IMR-90 (cell line): ENCODE measurements around the gene CHRNB4. TPM values are rescaled to one million over a fixed set of nuclear protein-coding genes. Genes with fewer than 3 reads are reported as not detected.

Experiments used
- ATAC-seq: fragments of 200-7000 bp; cut with Tn5 transposase; 2 replicates; pipeline ENCODE4 v1.9.1; 2020; ENCODE audit warnings: low read depth, mild to moderate bottlenecking, moderate library complexity
- BruUV-seq: library from RNA; stranded (reverse); fragments of 400-500 nt; replicated peaks from 2 replicates; lab custom pipeline; 2021; lab: Mats Ljungman, UMichigan
- CTCF ChIA-PET: fragments of 300-600 bp; formaldehyde crosslinking; extraction: SDS; loops from one replicate; lab custom pipeline; 2021; ENCODE audit warnings: antibody characterized with exemption; lab: Yijun Ruan, JAX
- POLR2A ChIA-PET: fragments of 300-600 bp; sonication (Branson Sonifier 250); formaldehyde crosslinking; loops from one replicate; lab custom pipeline; 2022; ENCODE audit warnings: antibody characterized with exemption; ENCODE audit not compliant: unreplicated experiment; lab: Charles Lee
- DNase-seq: peaks from one replicate; pipeline ENCODE4 v3.0.0; 2013
- H2AFZ ChIP-seq: replicated peaks from 2 replicates; pipeline ENCODE3; 2013; ENCODE audit warnings: low read length, mild to moderate bottlenecking; ENCODE audit not compliant: poor library complexity
- H2AK5ac ChIP-seq: 2 replicates; pipeline ENCODE4 v1.6.1; 2013; ENCODE audit warnings: low read depth, low read length, inconsistent platforms
- H2AK9ac ChIP-seq: replicated peaks from 2 replicates; pipeline ENCODE3; 2013; ENCODE audit warnings: mild to moderate bottlenecking, low read depth, low read length, moderate library complexity; ENCODE audit not compliant: poor library complexity
- H2BK120ac ChIP-seq: 2 replicates; pipeline ENCODE4 v1.6.1; 2013; ENCODE audit warnings: low read depth, low read length, inconsistent platforms
- H2BK15ac ChIP-seq: 3 replicates; pipeline ENCODE4 v1.6.1; 2013; ENCODE audit warnings: low read depth, low read length, inconsistent platforms
- H2BK20ac ChIP-seq: 2 replicates; pipeline ENCODE4 v1.6.1; 2013; ENCODE audit warnings: low read depth, mild to moderate bottlenecking, inconsistent platforms, low read length, moderate library complexity
- H2BK5ac ChIP-seq: 2 replicates; pipeline ENCODE4 v1.6.1; 2013; ENCODE audit warnings: mild to moderate bottlenecking, low read depth, low read length, inconsistent platforms; ENCODE audit not compliant: poor library complexity, severe bottlenecking
- H3K14ac ChIP-seq: replicated peaks from 2 replicates; pipeline ENCODE4 v1.6.1; 2013; ENCODE audit warnings: low read depth, low read length, inconsistent platforms
- H3K18ac ChIP-seq: 2 replicates; pipeline ENCODE4 v1.6.1; 2013; ENCODE audit warnings: low read depth, low read length, control low read depth
- H3K23ac ChIP-seq: 2 replicates; pipeline ENCODE4 v1.6.1; 2013; ENCODE audit warnings: low read depth, low read length, inconsistent platforms
- H3K27ac ChIP-seq: 2 replicates; pipeline ENCODE4 v1.5.1; 2013; ENCODE audit warnings: mild to moderate bottlenecking, control low read depth, low read length; ENCODE audit not compliant: insufficient read depth
- H3K27me3 ChIP-seq: 2 replicates; pipeline ENCODE4 v1.6.1; 2013; ENCODE audit warnings: low read length; ENCODE audit not compliant: control insufficient read depth, insufficient read depth
- H3K36me3 ChIP-seq: 2 replicates; pipeline ENCODE4 v1.6.1; 2013; ENCODE audit warnings: low read length, mixed read lengths; ENCODE audit not compliant: control insufficient read depth, insufficient read depth
- H3K4ac ChIP-seq: 2 replicates; pipeline ENCODE4 v1.6.1; 2013; ENCODE audit warnings: low read depth, low read length, inconsistent platforms
- H3K4me1 ChIP-seq: 2 replicates; pipeline ENCODE4 v1.6.1; 2013; ENCODE audit warnings: low read length, mixed read lengths; ENCODE audit not compliant: control insufficient read depth, insufficient read depth
- H3K4me2 ChIP-seq: 2 replicates; pipeline ENCODE4 v1.6.1; 2013; ENCODE audit warnings: low read depth, mild to moderate bottlenecking, control low read depth, low read length, moderate library complexity
- H3K4me3 ChIP-seq: 2 replicates; pipeline ENCODE4 v1.5.1; 2013; ENCODE audit warnings: low read depth, mild to moderate bottlenecking, control low read depth, low read length, moderate library complexity; ENCODE audit not compliant: insufficient read depth
- H3K56ac ChIP-seq: 2 replicates; pipeline ENCODE4 v1.6.1; 2013; ENCODE audit warnings: low read length, inconsistent platforms; ENCODE audit not compliant: insufficient read depth; ENCODE audit errors: extremely low read depth
- H3K79me1 ChIP-seq, 2 experiments: 2 replicates each; pipeline ENCODE4 v1.6.1; 2013; ENCODE audit warnings: low read length in 2 of 2, inconsistent platforms in 1 of 2, low read depth in 1 of 2
- H3K9ac ChIP-seq: 2 replicates; pipeline ENCODE4 v1.6.1; 2013; ENCODE audit warnings: low read depth, low read length, control low read depth
- H3K9me1 ChIP-seq: 2 replicates; pipeline ENCODE4 v1.6.1; 2013; ENCODE audit warnings: low read length, inconsistent platforms; ENCODE audit not compliant: insufficient read depth
- H3K9me3 ChIP-seq: 2 replicates; pipeline ENCODE4 v1.6.1; 2013; ENCODE audit warnings: low read length; ENCODE audit not compliant: control insufficient read depth, insufficient read depth
- H4K20me1 ChIP-seq: 2 replicates; pipeline ENCODE4 v1.6.1; 2013; ENCODE audit warnings: low read length, inconsistent platforms; ENCODE audit not compliant: insufficient read depth
- H4K5ac ChIP-seq: 2 replicates; pipeline ENCODE4 v1.6.1; 2013; ENCODE audit warnings: mild to moderate bottlenecking, low read depth, low read length, control low read depth
- H4K8ac ChIP-seq, 2 experiments: 2 replicates each; pipeline ENCODE4 v1.6.1; 2013; ENCODE audit warnings: low read depth in 2 of 2, low read length in 2 of 2, control low read depth in 1 of 2, inconsistent platforms in 1 of 2
- H4K91ac ChIP-seq: 2 replicates; pipeline ENCODE4 v1.6.1; 2013; ENCODE audit warnings: low read depth, low read length, inconsistent platforms; ENCODE audit not compliant: insufficient read depth
- CEBPB ChIP-seq: IDR thresholded peaks from 2 replicates; pipeline ENCODE4 v1.6.1; 2012; ENCODE audit warnings: low read depth, low read length, improper control_type of control experiment
- WGBS, 2 experiments: methylation state at CpG; one replicate each; pipeline versions ENCODE4 v1.1.5 to v1.1.7; 2013; ENCODE audit warnings: missing lambda C conversion rate in 2 of 2; ENCODE audit not compliant: insufficient read length in 1 of 2; ENCODE audit errors: extremely low coverage in 2 of 2; 5-methylcytosine and 5-hydroxymethylcytosine counted together
- dilution Hi-C: fragments of 300-500 bp; cut with HindIII; formaldehyde crosslinking; loops from one replicate; pipeline ENCODE4 v1.14.3; 2018; ENCODE audit warnings: low sequenced_read_pairs; ENCODE audit not compliant: unreplicated experiment
- in situ Hi-C: fragments of 300-500 bp; cut with MboI; formaldehyde crosslinking; loops from 3 replicates; pipeline ENCODE4 v1.14.3; 2019; ENCODE audit warnings: low sequenced_read_pairs, inconsistent platforms, mixed read lengths
- intact Hi-C: fragments of 100-400 bp; cut with micrococcal nuclease; formaldehyde crosslinking; loops from 2 replicates; pipeline ENCODE4 v1.10.0; 2022
- polyA plus RNA-seq, 3 experiments: library from polyadenylated mRNA; depleted of rRNA; stranded (reverse); fragments of >200 nt; gene quantifications; 2 replicates each; pipeline ENCODE4 v1.2.3, GENCODE V29; 2012; ENCODE audit warnings: low replicate concordance in 1 of 3
- total RNA-seq: library from RNA; depleted of rRNA; stranded (reverse); fragments of >200 nt; gene quantifications from 2 replicates; pipeline ENCODE4 v1.2.3, GENCODE V29; 2012

CHRNB4 gene
- total and polyA plus RNA-seq, 2 of the 4 experiments (the other 2 are of a cell fraction) = not detected

DNA sequence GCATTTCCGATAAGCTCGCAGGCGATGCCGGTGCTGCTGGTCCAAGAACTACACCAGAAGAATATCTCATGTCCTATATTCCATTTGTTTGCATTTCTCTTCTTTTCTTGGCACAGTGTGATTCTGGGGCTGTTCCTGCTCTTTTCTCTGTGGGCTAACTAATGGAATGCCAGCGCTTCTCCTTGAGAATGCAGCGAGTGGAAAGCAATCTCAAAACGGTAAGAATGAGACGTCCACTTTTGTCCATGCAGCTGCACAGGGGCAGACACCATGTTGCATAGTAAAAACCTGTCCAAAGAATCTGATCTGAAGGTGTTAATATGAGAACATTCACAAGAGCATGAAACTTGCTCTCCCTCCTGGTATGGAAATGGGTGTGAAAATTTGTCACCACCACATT is 13.7 kb downstream of the CHRNB4 start:
- H3K18ac ChIP-seq = no peak overlapping the region
- TF ChIP-seq CEBPB = no peak
- H4K20me1 ChIP-seq = no peaks in the 10 kb centered on the region
- dilution Hi-C loops (no loop called here), intact Hi-C loops (no loop called here), in situ Hi-C loops (no loop called here)
- no CpG with 5 or more reads among the region's 8 CpGs for WGBS, 2 experiments
- no peak overlapping the region for H2AFZ ChIP-seq
- no peaks in the 10 kb centered on the region for H3K9me3 ChIP-seq
- no peaks in the 10 kb centered on the region for H3K4me1 ChIP-seq
- H4K91ac ChIP-seq = no peak overlapping the region
- no peak overlapping the region for H3K4me3 ChIP-seq
- peaks cover 62% of the 10 kb centered on the region for H3K27me3 ChIP-seq
- H2AK9ac ChIP-seq = no peak overlapping the region
- no peak overlapping the region for H4K5ac ChIP-seq
- no peak overlapping the region for H2BK120ac ChIP-seq
- no peak overlapping the region for H2BK20ac ChIP-seq
- ATAC-seq (no peak), DNase-seq (no peak)
- H3K9ac ChIP-seq = no peak overlapping the region
- CTCF ChIA-PET = interaction anchor here (0.5 kb wide), 1 partner anchor 56 kb away, joined by 3 read pairs; no protein-coding TSS in a partner anchor
- POLR2A ChIA-PET = no interaction called here
- no peak overlapping the region for H2BK5ac ChIP-seq
- H2BK15ac ChIP-seq = no peak overlapping the region
- H4K8ac ChIP-seq = no peak overlapping the region
- no TSS peak for BruUV-seq
- no peak overlapping the region for H3K56ac ChIP-seq
- no peak overlapping the region for H3K4ac ChIP-seq
- H3K4me2 ChIP-seq = no peak overlapping the region
- no peak overlapping the region for H3K27ac ChIP-seq
- H3K23ac ChIP-seq = no peak overlapping the region
- H2AK5ac ChIP-seq = no peak overlapping the region
- H3K14ac ChIP-seq = no peak overlapping the region
- no peaks in the 10 kb centered on the region for H3K36me3 ChIP-seq
- no peaks in the 10 kb centered on the region for H3K9me1 ChIP-seq
- H3K79me1 ChIP-seq = no peaks in the 10 kb centered on the region
